NCI-H69 (cell line): ENCODE results near the gene MS4A18.

ENCODE experiments used
- DNase-seq: peaks from one replicate; lab custom pipeline; 2025; lab: John Stamatoyannopoulos, UW

The MS4A18 gene

GRCh38 chr11:60788401-60789125 is 64.0 kb downstream of the MS4A18 start:
- DNase-seq = peak; percentile 90

DNA sequence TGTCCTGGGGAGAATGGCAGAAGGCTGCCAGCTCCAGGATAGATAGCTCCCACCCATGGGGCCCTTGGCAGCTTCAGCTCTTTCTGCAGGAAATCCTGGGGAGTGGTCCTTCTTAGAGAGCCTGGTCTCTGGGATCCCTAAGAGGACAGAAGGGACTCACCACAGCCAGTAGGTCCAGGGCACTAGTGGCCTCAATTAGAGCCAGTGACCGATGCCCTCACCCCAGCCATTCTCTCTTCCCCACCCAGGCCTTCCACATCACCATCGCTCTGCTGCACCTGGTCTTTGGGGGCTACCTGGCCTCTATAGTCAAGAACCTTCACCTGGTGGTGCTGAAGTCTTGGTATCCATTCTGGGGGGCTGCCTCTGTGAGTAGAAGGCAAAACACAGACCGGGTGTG is 66.2 kb downstream of the MS4A18 start:
- no peak for DNase-seq

- DNase-seq = no peak
Measured at GRCh38 chr11:60791153-60791933, 66.8 kb downstream of the MS4A18 start.

DNA sequence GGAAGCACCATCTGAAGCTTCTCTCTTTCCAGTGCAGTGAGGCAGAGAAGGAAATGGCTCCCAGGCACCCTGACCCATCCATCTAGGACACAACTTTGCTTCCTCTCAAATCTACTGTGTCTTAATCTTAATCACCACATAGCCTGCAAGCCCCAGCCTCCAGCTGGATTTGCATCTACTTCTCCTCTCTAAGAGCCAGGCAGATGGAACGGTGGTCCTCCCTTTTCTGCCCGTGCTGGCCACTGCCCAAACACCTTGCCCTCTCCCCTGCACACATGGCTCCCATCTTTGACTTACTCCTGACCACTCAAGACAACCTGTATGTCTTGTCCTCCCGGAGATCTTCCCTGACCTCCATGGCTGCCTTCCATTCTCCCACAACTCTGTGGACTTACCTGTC is 68.0 kb downstream of the MS4A18 start:
- no peak for DNase-seq
